GM10248 (cell line): ENCODE data around the gene MC2R.

Experiments used
- CTCF ChIA-PET: fragments of 300-600 bp; sonication (Branson Sonifier 250); formaldehyde crosslinking; extraction: SDS; loops from one replicate; lab custom pipeline; 2021; ENCODE audit warnings: antibody characterized with exemption; lab: Yijun Ruan, JAX
- POLR2A ChIA-PET: fragments of 350-650 bp; sonication (Branson Sonifier 250); formaldehyde crosslinking; extraction: SDS; loops from one replicate; lab custom pipeline; 2020; ENCODE audit warnings: antibody characterized with exemption; lab: Yijun Ruan, JAX
- DNase-seq: peaks from one replicate; pipeline ENCODE4 v3.0.0; 2012; ENCODE audit errors: extremely low spot score
- CTCF ChIP-seq: IDR thresholded peaks from 2 replicates; pipeline ENCODE4 v1.5.1; 2012; ENCODE audit warnings: mild to moderate bottlenecking, low read depth; ENCODE audit errors: extremely low read depth, missing control alignments, control extremely low read depth

MC2R gene

GRCh38 chr18:13834496-13835015 is 80.8 kb downstream of the MC2R start:
- ChIA-PET POLR2A (no interaction called here), CTCF (interaction anchor here (1.2 to 3.8 kb wide), 2 partner anchors 22 to 252 kb away, joined by 3 to 22 read pairs; no protein-coding TSS in a partner anchor)
- no peak for TF ChIP-seq CTCF
- no peak for DNase-seq
